C4-2B (cell line): ENCODE results near the gene TMEM222.

ENCODE experiments used
- H3K27ac ChIP-seq: fragments of 450-650 bp; 2 replicates; pipeline ENCODE4 v1.5.1; 2017
- CTCF ChIP-seq: fragments of 450-650 bp; conservative IDR thresholded peaks from 2 replicates; pipeline ENCODE4 v1.5.1; 2017; ENCODE audit warnings: mild to moderate bottlenecking
- ZFX ChIP-seq: fragments of 450-650 bp; IDR thresholded peaks from 2 replicates; pipeline ENCODE4 v1.6.1; 2017

TMEM222 gene

GRCh38 chr1:27356619-27357280 is 34.8 kb downstream of the TMEM222 start:
- TF ChIP-seq CTCF = no peak
- no peak for TF ChIP-seq ZFX
- no peak overlapping the region for H3K27ac ChIP-seq

GRCh38 chr1:27357281-27358037 is 35.5 kb downstream of the TMEM222 start:
- no peak overlapping the region for H3K27ac ChIP-seq

DNA sequence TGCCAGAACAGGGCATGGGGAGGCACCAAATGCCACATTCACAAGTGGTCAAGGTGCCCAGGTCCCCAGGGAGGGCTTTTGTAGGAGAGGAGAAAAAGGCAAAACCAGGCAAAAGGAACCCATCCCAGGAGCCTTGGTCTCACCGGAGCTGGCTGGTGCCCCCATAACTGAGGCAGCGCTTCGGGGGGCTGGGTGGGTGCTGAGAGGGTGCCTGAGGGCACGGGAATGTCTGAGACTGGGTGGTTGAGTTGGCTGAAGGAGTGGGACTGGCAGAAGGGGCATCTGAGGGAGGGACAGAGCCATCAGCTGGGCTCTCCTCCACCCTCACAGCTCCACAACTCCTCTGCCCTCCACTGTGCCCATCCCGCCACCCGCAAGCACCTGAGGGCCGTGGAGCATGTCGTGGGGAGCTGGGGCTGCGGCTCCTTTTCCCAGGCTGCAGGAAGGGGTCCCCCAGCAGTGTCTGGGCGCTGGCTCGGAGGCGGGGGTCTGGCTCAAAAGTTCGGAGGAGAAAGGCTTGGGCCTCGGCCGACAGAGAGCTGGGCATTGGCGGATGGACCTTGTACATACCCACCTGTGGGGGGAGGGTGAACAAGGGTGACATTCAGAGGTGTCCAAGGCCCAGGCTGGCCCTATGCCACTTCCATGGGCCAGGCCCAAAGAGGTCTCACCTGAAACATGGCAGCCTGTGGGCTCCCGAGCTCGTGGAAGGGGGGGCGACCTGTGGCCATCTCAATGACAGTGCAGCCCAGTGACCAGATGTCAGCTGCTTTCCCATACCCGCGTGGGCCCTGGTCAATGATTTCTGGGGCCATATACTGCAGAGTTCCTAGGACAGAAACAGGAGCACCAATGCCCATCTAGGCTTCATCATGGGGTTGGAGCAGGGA is 36.3 kb downstream of the TMEM222 start:
- no peak for TF ChIP-seq ZFX
- no peak for TF ChIP-seq CTCF
- H3K27ac ChIP-seq = no peak overlapping the region

More at GRCh38 chr1:27357281-27358037, 35.5 kb downstream of the TMEM222 start:
- TF ChIP-seq ZFX (no peak; the same call in 1 of the 2 replicates), CTCF (peak; percentile 97)

DNA sequence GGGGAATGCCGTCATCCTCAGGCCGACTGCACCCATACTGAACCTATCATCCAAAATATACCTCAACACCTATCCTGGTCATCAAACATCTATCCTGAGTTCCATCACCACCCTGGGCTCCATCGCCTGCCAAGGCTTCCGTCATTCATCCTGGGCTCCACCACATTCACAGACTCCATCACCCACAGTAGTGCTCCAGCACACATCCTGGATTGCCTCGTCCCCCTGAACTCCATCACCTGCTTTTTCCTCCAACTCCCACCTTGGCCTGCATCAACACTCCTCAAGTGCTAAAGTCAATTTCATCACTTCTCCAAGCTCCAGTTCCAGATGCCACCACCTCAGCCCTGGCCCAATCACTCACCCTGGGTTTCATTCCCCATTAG is 37.0 kb downstream of the TMEM222 start:
- TF ChIP-seq CTCF (no peak), ZFX (no peak)
- no peak overlapping the region for H3K27ac ChIP-seq

GRCh38 chr1:27359822-27360158 is 37.8 kb downstream of the TMEM222 start:
- no peak overlapping the region for H3K27ac ChIP-seq
- TF ChIP-seq CTCF (no peak), ZFX (no peak)

DNA sequence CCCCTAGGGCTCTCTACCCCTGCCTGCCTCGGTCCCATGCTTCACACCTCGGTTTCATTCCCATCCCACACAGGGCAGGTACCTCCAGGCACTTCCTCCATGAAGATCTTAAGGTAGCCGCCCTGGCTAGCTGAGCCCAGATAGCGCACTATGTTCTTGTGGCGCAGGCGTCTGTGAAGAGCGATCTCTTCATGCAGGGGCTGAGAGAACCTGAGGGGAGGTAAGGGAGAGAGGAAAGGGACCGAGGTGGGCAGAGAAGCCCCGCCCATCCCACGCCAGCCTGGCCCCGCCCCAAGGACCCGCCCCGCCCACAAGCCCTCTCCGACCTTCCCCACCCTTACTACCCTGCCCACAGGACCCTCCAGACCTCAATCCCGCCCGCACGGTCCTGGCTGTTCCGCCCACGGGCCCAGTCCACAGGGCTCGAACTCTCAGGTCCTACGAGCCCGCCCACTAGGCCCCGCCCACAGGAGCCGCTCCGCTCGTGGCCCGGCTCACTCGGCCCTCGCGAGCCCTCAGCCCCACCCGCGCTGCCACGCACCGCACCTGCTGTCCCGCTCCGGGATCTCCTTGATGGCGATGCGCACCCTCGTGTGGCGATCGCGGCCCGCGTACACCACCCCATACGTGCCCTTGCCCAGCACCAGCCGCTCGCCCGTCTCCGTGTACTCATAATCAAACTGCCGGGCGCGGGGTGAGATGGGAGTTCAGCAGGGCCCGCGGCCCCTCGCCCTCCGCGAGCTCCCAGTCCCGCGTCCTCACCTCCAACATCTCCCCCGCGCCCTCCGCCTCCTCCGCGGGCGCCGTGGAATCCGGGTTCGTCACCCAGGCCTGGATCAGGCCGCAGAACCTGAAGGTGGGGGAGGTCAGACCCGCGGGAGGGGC is 38.4 kb downstream of the TMEM222 start:
- no peak overlapping the region for H3K27ac ChIP-seq
- TF ChIP-seq CTCF (no peak), ZFX (no peak)
